B cell (primary cell): Measurements from ENCODE around the gene LRP5. TPM values are rescaled to one million over a fixed set of nuclear protein-coding genes. Genes with fewer than 3 reads are reported as not detected.

Experiments used
- ATAC-seq: fragments of 200-7000 bp; cut with Tn5 transposase; one replicate; pipeline ENCODE4 v1.10.0; 2021; ENCODE audit warnings: low read depth, mild to moderate bottlenecking, moderate number of reproducible peaks, moderate library complexity
- CTCF ChIA-PET: fragments of 350-600 bp; sonication (Branson Sonifier 250); formaldehyde crosslinking; loops from one replicate; lab custom pipeline; 2021; ENCODE audit warnings: antibody characterized with exemption, inconsistent platforms; lab: Charles Lee
- POLR2A ChIA-PET: fragments of 350-600 bp; sonication (Branson Sonifier 250); formaldehyde crosslinking; loops from one replicate; lab custom pipeline; 2021; ENCODE audit warnings: antibody characterized with exemption; lab: Charles Lee
- DNase-seq: peaks from one replicate; pipeline ENCODE4 v3.0.0; 2013
- H2AFZ ChIP-seq: 2 replicates; pipeline ENCODE4 v1.6.1; 2012; ENCODE audit warnings: mild to moderate bottlenecking, low read depth, low read length; ENCODE audit not compliant: insufficient read depth, poor library complexity, severe bottlenecking
- H3K27ac ChIP-seq, 2 donors: 1 replicate in 1 of 2; 2 replicates in 1 of 2; pipeline ENCODE4 v1.5.1; 2012 to 2013; ENCODE audit warnings: low read length in 2 of 2, mild to moderate bottlenecking in 2 of 2, moderate library complexity in 1 of 2
- H3K27me3 ChIP-seq, 4 experiments: fragments of 200-600 bp in 1 of 4; sonication (generic) in 1 of 4; replicated peaks in 1 of 4; 1 replicate in 2 of 4; 2 replicates in 2 of 4; pipeline versions ENCODE4 v1.6.1 to v1.7.0; 2013 to 2016; ENCODE audit warnings: low read length in 3 of 4, mild to moderate bottlenecking in 2 of 4, mixed read lengths in 1 of 4, moderate library complexity in 1 of 4; ENCODE audit not compliant: insufficient read depth in 4 of 4, control insufficient read depth in 3 of 4; ENCODE audit errors: control extremely low read depth in 1 of 4
- H3K36me3 ChIP-seq, 2 experiments: replicated peaks in 1 of 2; 1 replicate in 1 of 2; 2 replicates in 1 of 2; pipeline versions ENCODE4 v1.6.1 to v1.7.1; 2013; ENCODE audit warnings: low read length in 1 of 2; ENCODE audit not compliant: insufficient read depth in 2 of 2, control insufficient read depth in 1 of 2; ENCODE audit errors: control extremely low read depth in 1 of 2, extremely low read depth in 1 of 2
- H3K4me1 ChIP-seq, 2 donors: fragments of 200-600 bp in 1 of 2; sonication (generic) in 1 of 2; 1 replicate in 1 of 2; 2 replicates in 1 of 2; pipeline versions ENCODE4 v1.5.1 to v1.6.1; 2013 to 2017; ENCODE audit warnings: low read length in 2 of 2; ENCODE audit not compliant: control insufficient read depth in 2 of 2, insufficient read depth in 2 of 2
- H3K4me2 ChIP-seq: replicated peaks from 2 replicates; pipeline ENCODE3; 2012; ENCODE audit warnings: mild to moderate bottlenecking, low read depth, low read length; ENCODE audit not compliant: poor library complexity, severe bottlenecking
- H3K4me3 ChIP-seq, 5 experiments: fragments of 200-600 bp in 1 of 5; sonication (generic) in 1 of 5; 1 replicate in 3 of 5; 2 replicates in 2 of 5; pipeline versions ENCODE4 v1.5.1 to v1.7.0; 2011 to 2016; ENCODE audit warnings: low read length in 4 of 5, mild to moderate bottlenecking in 4 of 5, low read depth in 2 of 5, control low read depth in 1 of 5, moderate library complexity in 1 of 5; ENCODE audit not compliant: insufficient read depth in 1 of 5; ENCODE audit errors: control extremely low read depth in 1 of 5, extremely low read depth in 1 of 5
- H3K79me2 ChIP-seq: fragments of 200-600 bp; sonication (generic); one replicate; pipeline ENCODE4 v1.6.0; 2016; ENCODE audit warnings: low read length; ENCODE audit not compliant: control insufficient read depth, insufficient read depth
- H3K9ac ChIP-seq: fragments of 200-600 bp; sonication (generic); 2 replicates; pipeline ENCODE4 v1.6.1; 2017; ENCODE audit warnings: mild to moderate bottlenecking, low read length, moderate library complexity
- H3K9me3 ChIP-seq, 3 donors: one replicate each; pipeline versions ENCODE4 v1.6.1 to v1.7.1; 2013; ENCODE audit warnings: low read length in 2 of 3; ENCODE audit not compliant: control insufficient read depth in 2 of 3, insufficient read depth in 1 of 3; ENCODE audit errors: control extremely low read depth in 1 of 3
- H4K20me1 ChIP-seq: 2 replicates; pipeline ENCODE4 v1.6.0; 2012; ENCODE audit warnings: mild to moderate bottlenecking, low read length; ENCODE audit not compliant: insufficient read depth, control insufficient read depth, poor library complexity, severe bottlenecking
- H3K27ac Mint-ChIP-seq: one replicate; pipeline ENCODE4 v1.8.0; 2021; ENCODE audit warnings: mixed read lengths
- H3K27me3 Mint-ChIP-seq: one replicate; pipeline ENCODE4 v1.8.0; 2021; ENCODE audit warnings: mixed read lengths
- H3K4me1 Mint-ChIP-seq: one replicate; pipeline ENCODE4 v1.8.0; 2021; ENCODE audit warnings: mixed read lengths
- H3K4me3 Mint-ChIP-seq: one replicate; pipeline ENCODE4 v1.8.0; 2021; ENCODE audit warnings: mixed read lengths
- H3K9me3 Mint-ChIP-seq: one replicate; pipeline ENCODE4 v1.8.0; 2022; ENCODE audit warnings: mixed read lengths; ENCODE audit not compliant: insufficient read depth
- CTCF ChIP-seq: fragments of 200-600 bp; IDR thresholded peaks from one replicate; pipeline ENCODE4 v1.8.0; 2022; ENCODE audit warnings: antibody characterized with exemption, mild to moderate bottlenecking
- EZH2 ChIP-seq: IDR thresholded peaks from 2 replicates; pipeline ENCODE4 v1.6.1; 2012; ENCODE audit warnings: borderline replicate concordance, low read depth, mild to moderate bottlenecking, moderate library complexity, low read length; ENCODE audit not compliant: insufficient read depth, poor library complexity, severe bottlenecking
- WGBS: methylation state at CpG from one replicate; pipeline ENCODE4 v1.1.5; 2013; ENCODE audit warnings: missing lambda C conversion rate; ENCODE audit not compliant: insufficient coverage; 5-methylcytosine and 5-hydroxymethylcytosine counted together
- intact Hi-C: fragments of 100-400 bp; cut with micrococcal nuclease; formaldehyde crosslinking; loops from one replicate; pipeline ENCODE4 v1.10.0; 2022
- polyA plus RNA-seq: library from polyadenylated mRNA; depleted of rRNA; stranded (reverse); fragments of >200 nt; gene quantifications from 2 replicates; pipeline ENCODE4 v1.2.3, GENCODE V29; 2012
- total RNA-seq, 2 donors: library from RNA; stranded (reverse); fragments of 120-200 nt in 1 of 2; gene quantifications; 1 replicate in 1 of 2; 2 replicates in 1 of 2; pipeline versions ENCODE4 v1.2.3 to v1.2.4, GENCODE V29; 2013 to 2022

LRP5 gene
- total and polyA plus RNA-seq, 2 donors (not counting 1 experiment from before 2014, with no cell fraction given): 2.4 to 13.9 TPM

GRCh38 chr11:68450711-68451110 is 138.3 kb downstream of the LRP5 start:
- H3K27ac ChIP-seq: no peak overlapping the region
- DNase-seq: no peak
- Mint-ChIP-seq H3K27me3 (no peaks in the 10 kb centered on the region), H3K4me3 (no peak overlapping the region), H3K9me3 (no peaks in the 10 kb centered on the region), H3K27ac (no peak overlapping the region), H3K4me1 (peaks cover 4% of the 10 kb centered on the region)
- H3K4me2 ChIP-seq: no peak overlapping the region
- H3K9me3 ChIP-seq: no peaks in the 10 kb centered on the region
- no peaks in the 10 kb centered on the region for H3K79me2 ChIP-seq
- ATAC-seq: no peak
- WGBS: 97% methylated on average over 4 of the region's 8 CpGs
- ChIA-PET POLR2A (no interaction called here), CTCF (no interaction called here)
- H3K36me3 ChIP-seq: no peaks in the 10 kb centered on the region
- intact Hi-C loops: no loop called here
- no peak overlapping the region for H3K4me3 ChIP-seq
- H2AFZ ChIP-seq: no peak overlapping the region
- no peaks in the 10 kb centered on the region for H3K27me3 ChIP-seq
- H4K20me1 ChIP-seq: no peaks in the 10 kb centered on the region
- no peak for TF ChIP-seq CTCF
- TF ChIP-seq EZH2: no peak
- H3K9ac ChIP-seq: no peak overlapping the region
- peaks cover 0 to 7% of the 10 kb centered on the region in 2 donors for H3K4me1 ChIP-seq

- Histone ChIP-seq H3K4me1 (peaks cover 0 to 5% of the 10 kb centered on the region in 2 donors), H3K79me2 (no peaks in the 10 kb centered on the region), H3K36me3 (no peaks in the 10 kb centered on the region), H3K4me2 (no peak overlapping the region), H3K27ac (no peak overlapping the region), H4K20me1 (no peaks in the 10 kb centered on the region), H3K9me3 (no peaks in the 10 kb centered on the region), H3K4me3 (no peak overlapping the region), H3K27me3 (no peaks in the 10 kb centered on the region), H2AFZ (no peak overlapping the region), H3K9ac (no peak overlapping the region)
- Mint-ChIP-seq H3K27ac (no peak overlapping the region), H3K9me3 (no peaks in the 10 kb centered on the region), H3K4me3 (no peak overlapping the region), H3K4me1 (peaks cover 5% of the 10 kb centered on the region), H3K27me3 (no peaks in the 10 kb centered on the region)
- 76% methylated on average over 6 of the region's 8 CpGs for whole genome bisulfite sequencing
- DNase-seq (no peak), ATAC-seq (no peak)
- CTCF ChIA-PET: no interaction called here
- no peak for TF ChIP-seq EZH2
- TF ChIP-seq CTCF: no peak
- intact Hi-C loops: no loop called here
- POLR2A ChIA-PET: no interaction called here
Measured at GRCh38 chr11:68454767-68455166, 142.4 kb downstream of the LRP5 start.
